ENCODE measurements around the gene FAIM2.

DNA sequence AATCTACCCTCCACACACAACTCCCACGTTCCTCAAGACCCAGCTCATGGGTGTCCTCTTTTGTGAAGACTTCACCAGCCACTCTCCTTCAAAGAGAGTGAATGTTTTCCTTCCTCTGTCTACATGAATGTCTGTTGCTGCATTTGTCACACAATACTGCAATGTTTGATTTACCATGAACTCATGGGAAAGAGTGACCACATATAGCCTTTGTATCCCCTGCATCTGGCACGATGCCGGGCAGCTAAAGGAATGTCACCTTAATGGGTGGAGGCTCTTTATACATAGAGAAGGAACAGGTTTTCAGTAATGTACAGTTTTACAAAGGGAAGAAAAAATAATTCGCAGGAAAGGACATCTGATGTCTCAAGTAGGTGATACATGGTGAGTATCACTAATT, 48.7 kb downstream of the FAIM2 start:
- TF ChIP-seq CTCF (IDR thresholded peaks at IDR 0.05; ENCODE audit: poor library complexity, severe bottlenecking) (no peak), POLR2AphosphoS5 (IDR thresholded peaks at IDR 0.05) (no peak)

All from neural cell (in vitro differentiated cells).